ENCODE measurements around the gene EEF2K. TPM values are rescaled to one million over a fixed set of nuclear protein-coding genes. Genes with fewer than 3 reads are reported as not detected.

EEF2K gene
- total and polyA plus RNA-seq, 2 of the 13 experiments (the other 11 are each of a cell fraction or from before 2014, with no cell fraction given), result 22.0 to 23.8 TPM

GRCh38 chr16:22162656-22163009 is 43.4 kb upstream of the EEF2K start:
- TF ChIP-seq EED (CRISPR knock-in tag; IDR thresholded peaks at IDR 0.05), result no peak
- TF ChIP-seq ZNF572 (CRISPR knock-in tag; IDR thresholded peaks at IDR 0.05), result peak; percentile 23; the same call in 1 of the 2 replicates
- TF ChIP-seq SMAD9 (CRISPR knock-in tag; IDR thresholded peaks at IDR 0.05), result no peak
- TF ChIP-seq ZNF629 (CRISPR knock-in tag; conservative IDR thresholded peaks at IDR 0.05), result peak; percentile 82
- peak; percentile 9 for TF ChIP-seq HNRNPLL (IDR thresholded peaks at IDR 0.05; ENCODE audit: low read depth, low read length, poor library complexity, severe bottlenecking)
- no peak for TF ChIP-seq ZNF331 (CRISPR knock-in tag; IDR thresholded peaks at IDR 0.05)
- no peak for TF ChIP-seq MTA1 (CRISPR knock-in tag; IDR thresholded peaks at IDR 0.05; ENCODE audit: borderline replicate concordance)
- peak; percentile 16; the same call in 1 of the 2 replicates for TF ChIP-seq ZMYM3 (CRISPR knock-in tag; IDR thresholded peaks at IDR 0.05)
- no peak for TF ChIP-seq ZNF343 (CRISPR knock-in tag; IDR thresholded peaks at IDR 0.05)
- no peak for TF ChIP-seq PRDM4 (CRISPR knock-in tag; IDR thresholded peaks at IDR 0.05; ENCODE audit: borderline replicate concordance)
- 0 out of 2 replicates have a peak, but pooled peaks have one; percentile 30 for TF ChIP-seq NCOA1 (CRISPR knock-in tag; IDR thresholded peaks at IDR 0.05)
- TF ChIP-seq SNAI1 (CRISPR knock-in tag; IDR thresholded peaks at IDR 0.05; ENCODE audit: borderline replicate concordance), result no peak
- ATAC-seq (no peak), FAIRE-seq (no peak), DNase-seq (ENCODE audit: low spot score) (no peak)
- H3K27ac ChIP-seq (ENCODE audit: extremely low read length, insufficient read depth, low read length), result no peak overlapping the region
- ChIA-PET POLR2A (no interaction called here), CTCF (ENCODE audit: low intra/inter-chr PET ratio, low total read pairs) (no interaction called here)
- intact Hi-C loops (cut with micrococcal nuclease; ENCODE audit: unreplicated experiment) (no loop called here), in situ Hi-C loops (cut with HindIII; ENCODE audit: extremely low pct_ligation_motif_present, low pct_unique_long_range_greater_than_20kb) (no loop called here)
- H3K36me3 ChIP-seq (replicated peaks in 1 of 2; ENCODE audit: control insufficient read depth in 1 of 2, insufficient read depth in 2 of 2, low read length in 2 of 2), result no peaks in the 10 kb centered on the region
- peak overlapping the region; percentile 40; the same call in 1 of the 2 replicates for H3K4me2 ChIP-seq (ENCODE audit: low read depth, low read length)
- H3K4me1 ChIP-seq (ENCODE audit: insufficient read depth, low read length), result peaks cover 31% of the 10 kb centered on the region
- H3K9me3 ChIP-seq (ENCODE audit: low read length), result peaks cover 5% of the 10 kb centered on the region
- no peaks in the 10 kb centered on the region for H4K20me1 ChIP-seq (ENCODE audit: insufficient read depth, low read length)
- WGBS (ENCODE audit: low lambda C conversion rate), result 72% methylated on average over 12 of the region's 14 CpGs
- no peak overlapping the region for H2AFZ ChIP-seq (ENCODE audit: low read length)
- H3K27me3 ChIP-seq (ENCODE audit: control insufficient read depth in 1 of 2, insufficient read depth in 2 of 2, low read length in 2 of 2), result peaks cover 6 to 24% of the 10 kb centered on the region in 2 experiments; a peak in 4 of 5 replicates
- BruUV-seq (replicated peaks), result no TSS peak
- H3K79me2 ChIP-seq (ENCODE audit: insufficient read depth, low read length), result no peaks in the 10 kb centered on the region
- peak overlapping the region in 1 of 3 experiments; percentile 37; a peak in 1 of 6 replicates for H3K4me3 ChIP-seq (replicated peaks in 1 of 3; ENCODE audit: insufficient read depth in 1 of 3, low read depth in 2 of 3, low read length in 3 of 3)
- H3K9ac ChIP-seq (ENCODE audit: insufficient read depth, low read depth, low read length), result no peak overlapping the region

Measured in HepG2 (cell line).